GM12878 (cell line): Measurements from ENCODE around the gene JAML.

Source experiments
- CBX5 ChIP-seq: sonication (generic); IDR thresholded peaks from 2 replicates; pipeline ENCODE4 v1.6.1; 2016; ENCODE audit warnings: low read depth, moderate library complexity, mild to moderate bottlenecking, inconsistent platforms
- CTCF ChIP-seq, 3 experiments: IDR thresholded peaks in 2 of 3; conservative IDR thresholded peaks in 1 of 3; 2 replicates each; pipeline ENCODE4 v1.5.1; 2011; ENCODE audit warnings: low read depth in 3 of 3, low read length in 3 of 3, mild to moderate bottlenecking in 3 of 3, control low read depth in 2 of 3, moderate library complexity in 2 of 3, inconsistent platforms in 1 of 3, mixed read lengths in 1 of 3; ENCODE audit not compliant: control insufficient read depth in 2 of 3, insufficient read depth in 1 of 3; ENCODE audit errors: extremely low read depth in 1 of 3
- HDAC6 ChIP-seq: fragments of 200-600 bp; sonication (generic); IDR thresholded peaks from one replicate; pipeline ENCODE4 v1.8.0; 2017; ENCODE audit warnings: antibody characterized with exemption; ENCODE audit not compliant: unreplicated experiment
- KLF5 ChIP-seq: fragments of 450-650 bp; IDR thresholded peaks from 2 replicates; pipeline ENCODE4 v1.6.1; 2014; ENCODE audit warnings: mild to moderate bottlenecking; ENCODE audit not compliant: partially characterized antibody
- MTA3 ChIP-seq: IDR thresholded peaks from 2 replicates; pipeline ENCODE4 v1.6.1; 2012; ENCODE audit warnings: low read length, inconsistent platforms, borderline replicate concordance
- NR2C2 ChIP-seq: IDR thresholded peaks from 2 replicates; pipeline ENCODE4 v1.6.1; 2011; ENCODE audit warnings: borderline replicate concordance, low read depth; ENCODE audit not compliant: control insufficient read depth, insufficient read length
- POLR2A ChIP-seq: IDR thresholded peaks from 2 replicates; pipeline ENCODE4 v1.6.1; 2011; ENCODE audit warnings: low read depth, mild to moderate bottlenecking, low read length
- POLR2AphosphoS5 ChIP-seq: IDR thresholded peaks from 2 replicates; pipeline ENCODE4 v1.6.1; 2011; ENCODE audit warnings: mild to moderate bottlenecking, low read length, inconsistent platforms
- PRDM15 ChIP-seq: fragments of 450-650 bp; formaldehyde crosslinking; IDR thresholded peaks from 2 replicates; pipeline ENCODE4 v1.4.0; 2020; ENCODE audit warnings: mild to moderate bottlenecking, moderate library complexity
- RAD21 ChIP-seq: IDR thresholded peaks from 2 replicates; pipeline ENCODE4 v1.6.1; 2011; ENCODE audit warnings: mild to moderate bottlenecking, low read depth, low read length, moderate library complexity; ENCODE audit not compliant: insufficient read depth
- ZNF274 ChIP-seq: IDR thresholded peaks from one replicate; pipeline ENCODE4 v1.8.0; 2011; ENCODE audit not compliant: insufficient read length, insufficient read depth

GRCh38 chr11:118217575-118217974, 7.2 kb downstream of the JAML start:
- no peak for TF ChIP-seq HDAC6
- TF ChIP-seq KLF5: no peak
- no peak for TF ChIP-seq POLR2A
- no peak for TF ChIP-seq CTCF (IDR thresholded peaks at IDR 0.05 in 2 of 3, conservative IDR thresholded peaks at IDR 0.05 in 1 of 3; ENCODE audit: control insufficient read depth in 2 of 3, extremely low read depth in 1 of 3, insufficient read depth in 1 of 3, low read depth in 3 of 3, low read length in 3 of 3)
- no peak for TF ChIP-seq ZNF274
- no peak for TF ChIP-seq CBX5
- no peak for TF ChIP-seq NR2C2
- TF ChIP-seq PRDM15 (CRISPR knock-in tag): no peak
- TF ChIP-seq RAD21: no peak
- TF ChIP-seq MTA3: no peak
- TF ChIP-seq POLR2AphosphoS5: no peak
